Endometrial microvascular endothelial cells (primary cell): ENCODE results near the gene DGCR6L. TPM values are rescaled to one million over a fixed set of nuclear protein-coding genes. Genes with fewer than 3 reads are reported as not detected.
"Not testable (repeated sequence)": the region's sequence is repeated elsewhere in the genome, so short reads cannot be mapped to it uniquely, and the experiment has no call there.

ENCODE experiments used
- in situ Hi-C: cut with HindIII; loops from 2 replicates; pipeline ENCODE4 v1.10.0; 2017; ENCODE audit warnings: low sequenced_read_pairs, low pct_unique_long_range_greater_than_20kb; ENCODE audit errors: inconsistent ontology term
- total RNA-seq: library from RNA; depleted of rRNA; stranded (reverse); fragments of >200 nt; gene quantifications from one replicate; pipeline ENCODE4 v1.2.3, GENCODE V29; 2015; ENCODE audit errors: inconsistent ontology term

The DGCR6L gene
- total RNA-seq, 1 donor from 2014 or later: 78.5 TPM

- in situ Hi-C loops: not testable (repeated sequence)
Measured at GRCh38 chr22:20336561-20336960, 16.7 kb upstream of the DGCR6L start.

DNA sequence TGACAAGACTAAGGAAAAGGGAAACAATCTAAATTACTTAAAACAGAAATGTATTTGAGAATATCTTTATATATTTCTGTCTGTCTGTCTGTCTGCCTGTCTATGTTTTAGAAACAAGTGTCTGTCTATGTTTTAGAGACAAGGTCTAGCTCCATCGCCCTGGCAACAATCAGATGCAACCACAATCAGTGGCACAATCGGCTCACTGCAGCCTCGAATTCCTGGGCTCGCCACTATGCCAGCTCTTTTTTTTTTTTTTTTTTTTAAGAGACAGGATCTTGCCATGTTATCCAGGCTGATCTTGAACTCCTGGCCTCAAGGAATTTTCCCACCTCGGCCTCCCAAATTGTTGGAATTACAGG lies 8.7 kb upstream of the DGCR6L start:
- in situ Hi-C loops: not testable (repeated sequence)

- in situ Hi-C loops: not testable (repeated sequence)
Measured at GRCh38 chr22:20325996-20326395, 6.1 kb upstream of the DGCR6L start.

DNA sequence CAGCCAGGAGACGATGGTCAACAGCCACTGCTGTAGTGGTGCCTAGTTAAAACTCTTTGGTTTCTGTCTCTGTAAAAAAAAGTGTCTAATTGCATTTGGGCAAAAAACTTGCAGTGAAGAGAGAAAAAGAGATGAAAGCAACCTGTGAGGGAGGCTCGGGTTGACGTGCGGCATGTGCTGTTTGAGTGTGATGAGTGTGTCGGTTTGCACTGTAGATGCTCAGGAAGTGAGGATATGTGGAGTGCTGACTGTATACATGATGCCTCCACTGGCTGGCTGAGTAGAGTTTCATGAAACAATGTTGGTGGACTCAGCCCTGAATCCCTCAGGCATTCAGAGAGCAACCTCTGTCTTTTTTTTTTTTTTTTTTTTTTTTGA lies 4.3 kb upstream of the DGCR6L start:
- in situ Hi-C loops: no loop called here

DNA sequence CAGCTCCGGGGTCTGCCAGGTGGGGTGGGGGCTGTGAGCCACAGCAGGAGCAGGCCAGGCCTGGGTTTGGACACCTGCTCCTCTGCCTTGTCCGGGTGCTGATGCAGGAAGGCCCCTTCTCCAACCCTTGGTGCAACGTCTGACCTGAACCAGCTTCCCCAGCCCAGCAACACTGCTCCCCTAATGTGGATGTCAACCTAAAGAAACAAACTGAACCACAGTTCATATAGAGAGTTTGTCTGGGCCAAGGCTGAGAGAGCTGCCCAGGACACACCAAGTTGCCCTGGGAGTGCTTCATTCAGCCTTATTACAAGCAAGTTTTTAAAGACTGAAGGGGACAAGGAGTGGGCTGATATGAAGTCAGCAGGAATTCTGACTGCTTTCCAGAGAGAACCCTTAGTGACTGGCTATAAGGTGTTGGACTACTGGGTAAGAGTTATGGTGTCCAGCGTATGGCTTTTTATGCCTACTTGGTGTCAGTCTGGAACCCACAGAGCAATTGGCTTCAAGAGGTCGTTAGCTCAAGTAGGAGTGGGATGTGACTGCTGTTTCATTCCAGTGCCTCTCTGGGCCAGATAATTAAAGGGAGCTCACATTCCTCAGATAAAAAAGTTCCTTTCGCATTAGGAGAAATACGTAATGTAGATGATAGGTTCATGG lies 1.8 kb upstream of the DGCR6L start:
- in situ Hi-C loops: not testable (repeated sequence)

DNA sequence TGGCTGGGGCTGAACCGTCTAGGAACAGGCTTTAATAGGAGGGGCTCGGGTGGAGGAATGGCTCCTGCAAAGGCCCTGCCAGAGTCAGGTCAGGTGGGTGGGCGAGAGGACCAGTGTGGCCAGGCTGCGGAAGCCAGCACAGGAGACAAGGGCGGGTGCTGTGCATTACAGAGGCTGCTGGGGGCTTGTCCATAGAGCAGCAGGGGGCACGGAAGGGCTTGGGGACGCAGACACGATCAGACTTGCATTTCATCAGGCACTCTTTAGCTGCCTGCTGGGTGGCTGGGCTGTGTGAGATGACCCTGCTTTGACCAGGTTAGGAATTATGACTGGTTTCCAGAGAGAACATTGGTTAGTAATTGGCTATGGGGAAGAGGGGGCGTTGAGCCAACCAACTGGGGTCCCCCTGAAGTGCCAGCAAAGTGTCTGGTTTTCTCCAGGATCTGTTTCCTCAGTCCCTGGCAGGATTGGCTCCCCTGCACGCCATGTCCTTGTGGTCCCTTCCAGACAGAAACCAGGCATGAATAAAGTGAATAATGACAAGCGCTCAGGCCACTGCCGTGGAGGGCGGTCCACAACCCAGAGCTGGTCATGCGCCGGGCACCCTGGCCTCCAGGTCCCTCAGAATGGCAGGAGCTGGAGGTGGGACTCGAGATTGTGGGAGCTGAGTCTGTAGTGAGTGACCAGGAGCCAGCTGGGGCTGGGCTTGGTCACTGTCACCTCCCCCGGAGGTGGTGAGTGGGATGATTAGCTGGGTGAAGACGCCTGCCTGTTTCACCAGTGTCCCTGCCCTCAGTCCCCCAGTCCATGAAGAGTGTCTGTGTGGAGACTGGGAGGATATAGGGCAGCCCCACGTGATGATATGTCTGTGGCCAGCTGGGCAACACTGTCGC lies 1.0 kb upstream of the DGCR6L start:
- in situ Hi-C loops: not testable (repeated sequence)

GRCh38 chr22:20319041-20319744 lies 667 bp downstream of the DGCR6L start:
- in situ Hi-C loops: no loop called here

DNA sequence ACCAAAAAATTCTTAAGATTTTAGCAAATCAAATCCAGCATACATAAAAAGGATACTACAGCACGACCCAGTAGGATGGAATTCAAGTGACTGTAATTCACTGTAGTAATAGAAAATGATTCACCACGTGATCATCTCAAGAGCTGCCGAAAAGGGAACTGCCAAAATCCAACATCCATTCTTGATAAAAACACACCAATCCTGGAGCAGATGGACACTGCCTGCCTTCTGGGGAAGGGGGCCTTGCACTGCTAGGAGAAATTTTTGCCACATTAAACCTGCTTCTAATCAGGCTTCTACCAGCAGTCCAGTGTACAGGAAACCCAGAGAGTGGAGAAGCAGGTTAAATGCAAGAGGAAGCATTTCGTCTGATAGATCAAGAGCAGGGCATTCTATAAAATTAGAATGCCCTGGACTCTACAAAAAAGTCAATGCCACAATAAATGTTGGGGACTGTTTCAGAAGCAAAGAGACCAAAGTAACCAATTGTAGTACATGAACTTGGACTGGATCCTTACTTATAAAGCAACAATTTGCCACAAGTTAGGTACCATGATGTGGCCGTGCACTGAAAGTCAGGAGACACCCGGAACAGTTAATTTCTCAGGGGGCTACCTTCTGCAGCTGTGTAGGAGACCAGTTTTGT lies 1.7 kb downstream of the DGCR6L start:
- in situ Hi-C loops: not testable (repeated sequence)

DNA sequence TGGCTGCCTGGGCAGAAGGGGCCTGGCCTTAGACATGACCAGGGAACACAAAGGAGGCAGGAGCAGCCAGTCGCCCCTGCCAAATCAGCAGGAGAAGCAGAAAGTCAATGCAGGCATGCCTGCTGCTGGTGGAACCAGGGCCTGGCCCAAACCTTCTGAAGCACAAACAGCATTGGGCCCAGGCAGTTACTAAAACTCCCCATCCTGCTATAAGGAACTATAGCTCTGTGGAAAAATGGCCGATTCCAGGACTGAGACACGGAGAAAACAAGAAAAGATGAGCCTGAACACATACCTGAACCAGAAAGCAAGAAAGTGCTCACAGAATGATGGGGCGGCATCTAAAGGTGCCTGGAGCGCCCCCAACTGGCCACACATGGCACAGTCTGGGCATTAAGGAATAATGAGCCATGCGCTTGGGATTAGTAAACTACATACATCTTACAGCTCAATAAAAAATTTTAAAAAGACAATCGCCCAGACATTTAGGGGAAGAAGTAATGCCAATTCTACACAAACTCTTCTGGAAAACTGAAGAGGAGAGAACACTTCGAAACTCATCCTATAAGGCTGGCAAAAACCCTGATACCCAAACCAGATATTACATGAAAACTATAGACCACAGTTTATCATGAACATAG lies 2.3 kb downstream of the DGCR6L start:
- in situ Hi-C loops: not testable (repeated sequence)

DNA sequence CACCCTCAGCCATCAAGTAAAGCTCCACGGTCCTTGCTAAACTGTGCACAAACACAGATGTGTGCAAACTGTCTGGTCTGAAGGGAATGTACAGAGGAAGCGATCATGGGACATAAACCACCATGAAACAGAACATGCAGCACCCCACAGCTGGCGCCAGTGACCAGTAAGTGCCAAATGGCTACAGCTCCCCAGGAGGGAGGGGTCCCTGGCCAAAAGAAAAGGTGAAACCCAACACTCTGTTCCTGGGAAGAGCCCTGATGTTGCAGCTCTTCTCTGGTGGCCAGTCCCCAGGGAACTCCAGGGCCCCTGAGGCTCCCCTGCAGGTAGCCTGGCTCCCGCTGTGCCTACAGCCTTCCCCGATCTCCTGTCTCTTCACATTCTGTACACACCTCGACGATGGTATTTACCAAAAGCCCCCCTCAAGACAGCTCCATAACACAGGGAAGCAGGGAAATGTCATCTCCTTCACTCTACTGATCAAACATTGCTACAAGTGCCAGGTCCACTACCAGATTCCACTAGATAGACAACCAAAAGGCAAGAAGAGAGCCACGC lies 2.9 kb downstream of the DGCR6L start:
- in situ Hi-C loops: no loop called here

- in situ Hi-C loops: no loop called here
Measured at GRCh38 chr22:20316217-20316843, 3.5 kb downstream of the DGCR6L start.

DNA sequence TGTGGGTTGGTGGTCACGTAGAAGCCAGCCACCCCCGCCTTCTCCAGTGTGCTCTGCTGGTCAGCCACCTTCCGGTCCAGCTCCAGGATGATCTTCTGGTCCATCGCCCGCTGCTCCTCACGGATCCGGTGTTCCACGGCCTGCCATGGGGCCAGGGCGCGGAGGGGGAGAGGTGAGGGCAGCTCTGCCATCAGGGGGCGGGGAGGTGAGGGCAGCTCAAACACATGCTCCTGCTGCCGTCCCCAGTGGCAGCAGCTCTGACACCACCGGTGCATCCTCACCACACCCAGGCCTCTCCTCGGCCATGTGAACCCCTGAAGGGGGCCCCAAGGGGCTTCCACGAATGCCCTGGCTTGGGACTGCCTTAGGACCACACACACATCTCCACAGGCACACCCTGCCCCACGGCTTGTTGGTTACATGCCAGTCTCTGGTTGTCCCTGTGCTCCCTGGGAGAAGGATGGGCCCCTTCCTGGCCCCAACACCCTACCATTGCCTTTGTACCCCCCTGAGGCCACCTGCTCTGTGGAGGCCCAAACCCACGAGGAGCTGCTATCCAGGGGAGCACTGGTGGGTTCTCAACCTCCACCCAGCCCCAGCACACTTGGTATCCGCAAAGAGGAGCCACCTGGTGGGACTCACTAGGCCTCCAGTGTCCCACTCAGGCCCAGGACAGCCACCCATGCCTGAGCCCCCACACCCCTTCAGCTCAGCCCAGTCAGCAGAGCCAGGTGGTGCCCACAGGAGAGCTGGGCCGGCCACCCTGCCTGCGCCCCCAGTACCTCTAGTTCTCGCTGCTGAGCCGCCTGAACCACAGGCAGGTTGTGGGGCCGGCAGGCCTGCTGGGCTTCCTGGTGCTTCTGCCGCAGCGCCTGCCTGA lies 4.3 kb downstream of the DGCR6L start:
- in situ Hi-C loops: no loop called here

GRCh38 chr22:20314741-20315336 lies 5.0 kb downstream of the DGCR6L start:
- in situ Hi-C loops: not testable (repeated sequence)

GRCh38 chr22:20314206-20314605 lies 5.7 kb downstream of the DGCR6L start:
- in situ Hi-C loops: not testable (repeated sequence)

DNA sequence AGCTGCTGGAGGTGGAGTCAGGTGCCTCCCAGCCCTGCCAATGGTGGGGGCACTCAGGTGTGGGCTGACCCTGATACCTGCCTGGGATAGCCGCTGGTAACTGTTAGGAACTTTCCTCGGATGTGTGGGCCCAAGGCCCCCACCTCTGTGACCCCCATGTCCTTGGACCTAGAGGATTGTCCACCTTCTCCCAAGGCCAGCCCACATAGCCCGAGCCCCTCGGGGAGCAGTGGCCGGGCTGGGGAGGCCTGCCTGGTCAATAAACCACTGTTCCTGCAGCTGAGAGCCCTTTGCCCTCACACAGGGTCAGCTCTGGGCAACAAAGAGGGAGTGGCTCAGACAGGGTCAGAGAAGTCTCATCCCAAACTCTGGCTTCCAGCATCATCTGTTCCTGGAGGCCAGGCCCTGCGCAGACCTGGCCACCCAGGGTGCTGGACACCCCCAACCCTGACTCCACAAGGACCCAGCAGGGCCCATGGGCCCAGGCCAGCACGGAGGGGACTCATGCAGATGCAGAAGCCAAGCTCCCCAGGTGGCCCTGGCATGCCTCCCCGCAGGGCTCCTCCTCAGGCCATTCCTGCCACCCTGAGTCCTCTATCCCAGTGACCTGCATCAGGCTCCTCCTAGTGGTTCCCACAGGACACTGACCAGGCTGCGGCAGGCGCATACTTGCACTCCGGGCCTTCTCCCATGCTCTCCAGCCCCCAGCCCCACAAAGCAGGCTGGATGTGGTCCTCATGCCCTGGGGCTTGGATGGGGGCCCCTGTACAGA lies 6.4 kb downstream of the DGCR6L start:
- in situ Hi-C loops: not testable (repeated sequence)
